GM12873 (cell line): Measurements from ENCODE around the gene KRTAP10-11.

Source experiments
- CTCF ChIP-seq: IDR thresholded peaks from 2 replicates; pipeline ENCODE4 v1.5.1; 2012; ENCODE audit warnings: low read depth, mild to moderate bottlenecking, moderate library complexity, low read length, control low read depth; ENCODE audit not compliant: insufficient read depth; ENCODE audit errors: missing control alignments

The KRTAP10-11 gene

GRCh38 chr21:44686000-44686781 lies 40.0 kb downstream of the KRTAP10-11 start:
- TF ChIP-seq CTCF: no peak

- TF ChIP-seq CTCF: no peak
Observed at GRCh38 chr21:44686843-44687561, 40.8 kb downstream of the KRTAP10-11 start.

- no peak for TF ChIP-seq CTCF
Observed at GRCh38 chr21:44687671-44688070, 41.5 kb downstream of the KRTAP10-11 start.

- no peak for TF ChIP-seq CTCF
Observed at GRCh38 chr21:44691686-44692085, 45.5 kb downstream of the KRTAP10-11 start.

GRCh38 chr21:44692798-44693512 lies 46.7 kb downstream of the KRTAP10-11 start:
- TF ChIP-seq CTCF: no peak

- TF ChIP-seq CTCF: no peak
Observed at GRCh38 chr21:44694776-44695175, 48.6 kb downstream of the KRTAP10-11 start.

GRCh38 chr21:44695184-44695583 lies 49.0 kb downstream of the KRTAP10-11 start:
- TF ChIP-seq CTCF: no peak
